ELR (cell line): ENCODE data around the gene PICALM.
"Not testable (repeated sequence)": the region's sequence is repeated elsewhere in the genome, so short reads cannot be mapped to it uniquely, and the experiment has no call there.

Experiments
- DNase-seq: peaks from one replicate; pipeline ENCODE4 v3.0.0-alpha.2; 2015; ENCODE audit warnings: low read depth

The PICALM gene

DNA sequence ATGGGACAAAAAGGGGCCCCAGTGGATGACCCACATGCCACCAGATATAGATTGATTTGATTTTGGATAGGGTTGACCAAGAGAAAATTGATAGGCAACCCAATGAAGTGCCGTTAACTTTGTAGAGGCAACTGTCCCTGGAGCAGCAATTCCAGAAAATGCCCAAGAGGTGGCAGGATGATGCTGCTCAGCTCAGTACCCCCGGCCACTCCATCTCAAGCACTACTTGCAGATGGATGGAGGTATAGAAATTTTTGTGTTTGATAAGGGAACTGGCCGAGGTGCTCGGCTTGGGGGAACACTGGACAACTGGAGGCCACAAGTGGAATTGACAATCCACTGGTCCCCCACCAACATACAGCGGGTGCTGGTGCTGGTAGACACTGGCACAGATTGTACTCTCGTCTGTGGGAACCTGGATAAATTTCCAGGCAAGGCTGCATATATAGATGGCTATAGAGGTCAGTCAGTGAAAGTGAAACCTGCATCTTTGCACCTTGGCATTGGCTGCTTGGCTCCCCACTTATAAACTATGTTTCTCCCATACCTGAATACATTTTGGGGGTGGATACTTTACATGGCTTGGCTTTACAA, 127.4 kb downstream of the PICALM start:
- DNase-seq, result peak; percentile 71

DNA sequence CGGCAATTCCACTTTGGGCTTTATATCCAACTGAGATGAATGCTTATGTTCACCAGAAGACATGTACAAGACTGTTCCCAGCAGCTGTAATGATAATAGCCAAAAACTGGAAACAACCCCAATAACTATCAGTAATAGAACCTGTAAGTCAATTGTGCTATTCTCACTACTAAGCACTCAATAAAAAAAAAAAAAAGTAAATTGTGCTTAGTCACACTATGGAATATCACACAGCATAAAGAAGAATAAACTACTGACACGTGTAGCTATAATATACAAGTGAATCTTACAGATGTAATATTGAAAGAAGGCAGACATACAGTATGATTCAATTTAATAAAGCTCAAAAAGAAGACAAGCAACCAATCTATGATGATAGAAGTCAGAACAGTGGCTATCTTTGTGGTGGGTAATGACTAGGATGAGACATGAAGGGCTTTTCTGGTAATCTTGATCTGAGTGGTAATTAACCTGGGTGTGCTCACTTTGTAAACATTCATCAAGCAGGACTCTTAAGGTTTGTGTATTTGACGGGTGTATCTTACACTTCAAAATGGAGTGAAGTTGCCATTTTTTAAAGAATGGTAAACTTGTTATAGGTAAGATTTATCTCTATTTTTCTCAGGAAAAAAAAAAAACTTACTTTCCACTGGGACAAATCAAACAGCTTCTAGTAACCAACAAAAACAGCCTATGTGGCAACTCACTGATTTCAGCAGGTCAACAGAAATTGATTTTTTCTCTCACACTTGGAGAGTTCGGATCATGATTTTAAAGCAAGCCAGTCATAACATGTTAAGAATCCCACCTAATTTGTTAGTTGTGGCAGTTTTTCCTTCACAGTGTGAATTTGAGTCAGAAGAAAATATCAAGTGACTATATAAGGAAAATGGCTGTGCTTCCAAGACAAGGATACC, 129.5 kb downstream of the PICALM start:
- DNase-seq, result no peak

DNA sequence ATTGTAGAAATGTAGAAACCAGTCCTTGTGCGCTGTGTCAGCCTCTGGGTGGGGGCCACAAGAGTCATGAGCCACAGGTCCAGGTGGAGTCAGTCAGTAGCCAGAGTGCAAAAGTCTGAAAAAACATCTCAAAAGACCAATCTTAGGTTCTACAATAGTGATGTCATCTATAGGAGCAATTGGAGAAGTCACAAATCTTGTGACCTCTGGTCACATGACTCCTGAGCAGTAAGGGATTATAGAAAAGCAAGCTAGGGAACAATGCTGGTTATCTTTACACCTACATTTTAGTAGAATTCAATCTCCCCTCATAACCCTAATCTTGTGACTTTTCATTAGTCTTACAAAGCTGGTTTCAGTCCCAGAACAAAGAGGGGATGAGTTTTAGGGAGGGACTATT, 131.0 kb downstream of the PICALM start:
- DNase-seq, result no peak

DNA sequence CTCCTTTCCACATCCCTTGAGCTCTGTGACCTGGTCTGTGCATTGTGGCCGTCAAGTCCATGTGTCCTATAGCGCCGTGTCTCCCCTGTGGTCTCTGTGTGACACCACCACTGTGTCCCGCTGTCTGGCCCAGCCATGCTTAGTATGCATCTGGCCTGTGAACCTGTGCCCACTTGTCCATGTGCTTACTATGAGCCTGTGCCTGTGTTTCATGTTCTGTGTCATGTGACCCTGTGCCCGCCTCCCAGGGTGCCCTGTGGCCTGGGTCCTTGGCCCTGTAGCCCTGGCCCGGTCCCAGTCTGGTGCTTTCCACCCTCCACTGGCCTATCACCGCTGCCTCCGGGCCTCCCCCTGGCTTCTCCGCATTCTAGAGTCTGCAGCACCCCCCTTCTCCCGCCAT, 133.1 kb downstream of the PICALM start:
- DNase-seq, result no peak

DNA sequence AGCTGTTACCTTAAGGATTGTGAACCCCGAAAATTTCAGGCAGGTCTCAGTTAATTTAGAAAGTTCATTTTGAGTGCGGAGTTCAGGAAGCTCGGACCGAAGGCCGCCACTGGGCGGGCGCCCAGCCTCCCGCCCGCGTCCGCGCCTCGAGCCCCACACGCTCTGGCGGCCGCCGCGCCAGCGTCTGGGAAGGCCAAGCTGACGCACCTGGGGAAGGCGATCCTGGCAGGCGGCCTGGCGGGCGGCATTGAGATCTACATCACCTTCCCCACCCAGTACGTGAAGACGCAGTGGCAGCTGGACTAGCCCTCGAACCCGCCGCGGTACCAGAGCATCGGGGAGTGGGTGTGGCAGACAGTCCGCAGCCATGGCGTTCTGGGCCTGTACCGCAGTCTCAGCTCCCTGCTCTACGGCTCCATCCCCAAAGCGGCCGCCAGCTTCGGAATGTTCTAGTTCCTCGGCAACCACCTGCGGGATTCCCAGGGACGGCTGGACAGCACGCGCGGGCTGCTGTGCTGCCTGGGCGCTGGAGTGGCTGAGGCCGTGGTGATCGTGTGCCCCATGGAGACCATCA, 134.2 kb downstream of the PICALM start:
- DNase-seq, result no peak

DNA sequence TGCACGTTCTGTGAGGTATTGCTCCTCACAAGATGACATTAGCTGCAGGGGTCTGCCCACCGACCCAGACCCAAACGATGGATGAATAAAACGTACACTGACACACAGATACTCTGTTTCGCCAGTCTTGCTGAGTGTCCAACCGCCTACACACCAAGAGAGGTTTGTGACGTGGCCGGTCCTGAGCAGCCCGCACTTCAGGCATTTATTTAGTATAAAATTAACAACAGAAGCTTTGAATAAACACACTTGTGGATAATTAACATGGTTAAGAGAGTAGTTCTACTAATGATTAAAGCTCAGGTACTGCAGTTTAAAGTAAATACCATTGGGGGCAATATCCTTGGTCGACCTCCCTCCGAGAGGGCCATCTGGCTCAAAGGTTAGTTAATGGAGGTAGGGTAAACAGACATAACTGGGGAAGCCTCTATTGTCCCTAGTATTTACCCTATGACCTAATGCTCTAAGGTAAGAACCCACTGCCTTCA, 138.0 kb downstream of the PICALM start:
- DNase-seq, result no peak

DNA sequence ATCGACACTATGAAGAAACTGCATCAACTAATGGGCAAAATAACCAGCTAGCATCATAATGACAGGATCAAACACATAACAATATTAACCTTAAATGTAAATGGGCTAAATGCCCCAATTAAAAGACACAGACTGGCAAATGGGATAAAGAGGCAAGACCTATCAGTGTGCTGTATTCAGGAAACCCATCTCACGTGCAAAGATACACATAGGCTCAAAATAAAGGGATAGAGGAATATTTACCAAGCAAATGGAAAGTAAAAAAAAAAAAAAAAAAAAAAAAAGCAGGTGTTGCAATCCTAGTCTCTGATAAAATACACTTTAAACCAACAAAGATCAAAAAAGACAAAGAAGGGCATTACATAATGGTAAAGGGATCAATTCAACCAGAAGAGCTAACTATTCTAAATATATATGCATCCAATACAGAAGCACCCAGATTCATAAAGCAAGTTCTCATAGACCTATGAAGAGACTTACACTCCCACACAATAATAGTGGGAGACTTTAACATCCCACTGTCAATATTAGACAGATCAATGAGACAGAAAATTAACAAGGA, 142.2 kb downstream of the PICALM start:
- DNase-seq, result not testable (repeated sequence)

DNA sequence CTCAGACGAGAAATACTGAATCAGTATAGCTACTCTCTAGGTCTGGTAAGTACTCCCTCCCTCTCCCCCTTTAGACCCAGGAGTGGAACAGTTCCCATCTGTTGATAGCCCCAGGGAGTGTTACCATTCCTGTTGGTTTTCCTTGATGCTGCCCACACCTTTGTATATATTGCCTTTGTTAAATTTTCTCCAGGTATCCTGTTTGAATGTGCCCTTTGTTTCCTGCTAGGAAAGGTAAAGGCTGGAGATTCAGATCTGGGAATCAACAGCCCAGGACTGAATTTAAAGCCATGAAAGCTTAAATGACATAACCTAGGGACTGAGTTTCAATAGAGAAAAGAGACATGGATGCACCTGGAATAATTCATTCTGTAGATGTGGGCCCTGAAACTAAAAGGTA, 145.4 kb downstream of the PICALM start:
- DNase-seq, result no peak

DNA sequence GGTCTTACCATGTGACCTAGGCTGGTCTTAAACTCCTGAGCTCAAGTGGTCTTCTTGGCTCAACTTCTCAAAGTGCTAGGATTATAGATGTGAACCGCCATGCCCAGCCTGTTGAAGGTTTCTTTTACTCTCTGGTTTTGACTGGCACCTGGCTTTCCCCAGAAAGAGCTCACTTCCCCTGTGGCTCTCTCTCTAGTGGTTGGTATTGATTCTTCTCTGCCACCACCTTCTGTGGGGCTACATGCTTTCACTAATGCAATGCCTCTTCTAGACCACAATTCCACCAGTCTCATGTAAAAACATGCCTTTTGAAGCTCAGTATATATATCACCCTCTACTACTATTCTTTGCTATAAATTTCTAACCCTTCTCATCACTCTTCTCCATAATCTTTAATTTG, 146.5 kb downstream of the PICALM start:
- DNase-seq, result no peak

DNA sequence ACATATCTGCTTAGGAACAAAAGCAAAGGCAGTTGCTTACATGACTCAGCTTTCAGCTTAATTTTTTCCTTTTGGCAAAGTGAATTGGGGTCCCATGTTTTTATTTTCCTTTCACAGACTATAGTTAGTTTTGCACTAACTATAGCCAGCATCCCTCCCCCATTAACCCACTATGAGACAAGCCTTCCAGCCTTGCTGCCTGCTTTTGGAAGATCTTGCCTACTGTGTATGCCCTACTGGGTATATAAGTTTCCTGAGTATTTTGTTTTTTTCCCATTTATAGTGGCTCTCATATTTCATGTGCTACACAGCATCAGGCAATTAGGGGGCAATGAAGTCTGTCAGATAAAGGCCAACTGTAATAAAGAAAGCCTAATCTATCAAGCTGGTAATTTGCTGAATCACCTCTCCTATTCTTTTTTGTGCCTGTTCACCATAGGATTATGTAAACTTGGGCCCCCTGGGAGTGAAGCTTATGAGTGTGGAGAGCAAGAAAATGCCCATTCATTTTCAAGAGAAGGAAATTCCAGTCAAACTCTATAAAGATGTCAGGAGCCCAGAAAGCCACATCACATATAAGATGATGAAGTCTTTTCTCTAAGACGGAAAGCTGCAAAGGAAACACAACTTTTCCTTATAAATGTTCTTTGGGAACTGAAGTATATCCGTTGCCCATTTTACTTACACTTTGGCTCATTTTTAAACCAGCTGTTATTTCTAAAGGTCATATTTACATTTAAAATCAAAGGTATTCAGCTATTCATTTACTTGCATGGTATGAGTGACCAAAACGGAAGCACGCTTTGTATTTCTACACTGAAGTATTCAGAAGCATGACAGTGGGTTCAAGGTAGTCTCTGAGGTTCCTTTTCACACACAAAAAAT, 149.7 kb downstream of the PICALM start:
- no peak for DNase-seq

DNA sequence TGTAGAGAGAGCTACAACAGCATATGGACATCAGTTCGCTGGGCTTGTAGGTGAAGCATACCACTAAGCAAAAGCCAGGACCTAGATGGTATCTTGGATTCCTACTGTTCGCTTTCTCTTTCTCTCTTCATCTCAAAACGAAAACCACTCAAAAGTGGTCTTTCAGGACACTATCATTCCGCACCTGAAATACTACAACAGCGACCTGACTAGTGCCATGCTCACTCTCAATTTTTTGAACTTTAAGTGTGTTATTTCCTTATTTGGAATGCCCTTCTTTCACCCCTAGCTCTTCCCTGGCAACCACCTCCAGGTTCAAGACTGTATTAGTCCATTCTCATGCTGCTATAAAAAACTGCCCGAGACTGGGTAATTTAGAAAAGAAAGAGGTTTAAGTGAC, 154.5 kb downstream of the PICALM start:
- no peak for DNase-seq

DNA sequence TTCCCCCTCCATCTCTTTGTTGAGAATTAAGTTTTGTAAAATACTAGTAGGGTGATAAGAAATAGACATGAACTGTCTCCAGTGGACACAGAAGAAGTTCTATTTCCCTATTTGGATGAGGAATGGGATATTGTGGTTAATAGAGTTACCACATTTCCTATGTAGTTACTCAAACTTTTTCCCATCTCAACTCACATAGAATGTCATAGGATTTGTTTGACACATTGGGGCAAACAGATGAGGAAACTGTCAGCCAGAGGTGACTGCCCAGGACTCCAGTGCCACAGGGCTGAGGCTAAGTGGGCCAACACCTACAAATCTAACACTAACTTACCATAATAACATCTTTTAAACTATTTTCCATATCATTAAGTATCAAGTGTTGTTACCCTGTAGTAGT, 155.4 kb downstream of the PICALM start:
- no peak for DNase-seq

DNA sequence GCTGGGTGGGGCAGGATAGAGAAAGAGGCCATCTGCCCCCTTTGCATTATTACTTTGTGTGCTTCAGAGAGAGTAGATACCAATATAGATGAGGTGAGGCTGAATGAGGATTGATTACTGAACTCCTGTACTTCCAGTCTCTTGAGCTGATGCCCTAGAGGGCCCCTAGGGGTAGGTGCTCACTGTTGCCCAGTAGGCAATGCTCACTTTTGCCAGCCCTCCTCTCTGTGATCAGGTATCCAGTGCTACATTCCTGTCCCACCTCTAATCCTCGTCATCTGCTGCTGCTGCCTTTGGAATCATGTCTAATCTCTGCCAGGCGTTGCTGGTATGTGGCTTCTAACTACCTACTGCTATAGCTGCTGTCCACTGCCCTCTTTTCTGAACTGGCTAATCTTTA, 156.5 kb downstream of the PICALM start:
- DNase-seq, result no peak
